OCI-LY1 (cell line): ENCODE measurements around the gene NLRP3.

Experiments used
- EZH2 ChIP-seq: fragments of 200-600 bp; sonication (generic), shearing (Covaris generic); IDR thresholded peaks from 2 replicates; pipeline ENCODE4 v1.8.0; 2017; ENCODE audit warnings: borderline replicate concordance, mixed run types, mild to moderate bottlenecking, antibody characterized with exemption, low read length, moderate library complexity, mixed read lengths
- TF ChIP-seq, protein P1 (sequence below): fragments of 200-600 bp; sonication (generic), shearing (Covaris generic); IDR thresholded peaks from 2 replicates; pipeline ENCODE4 v1.5.1; 2017; ENCODE audit warnings: mild to moderate bottlenecking, antibody characterized with exemption, low read length, moderate library complexity, mixed read lengths

DNA sequence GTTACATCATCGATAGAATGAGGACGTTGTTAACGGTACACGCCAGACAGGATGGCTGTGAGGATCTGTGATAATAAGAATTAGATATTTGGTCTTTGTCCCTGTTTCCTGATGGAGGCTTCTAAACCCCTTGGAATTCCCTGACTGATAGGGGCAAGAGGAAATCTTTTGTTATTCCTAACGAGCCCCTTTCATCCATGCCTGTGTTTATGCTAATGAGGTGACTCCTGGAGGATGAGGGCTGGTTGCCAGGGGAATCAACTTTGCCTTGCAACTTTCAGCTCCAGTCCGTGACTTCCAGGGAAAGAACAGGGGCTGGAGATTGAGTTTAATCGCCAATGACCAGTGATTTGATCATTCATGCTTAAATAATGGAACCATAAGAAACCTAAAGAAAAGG lies 39.3 kb upstream of the NLRP3 start:
- TF ChIP-seq, protein P1, sequence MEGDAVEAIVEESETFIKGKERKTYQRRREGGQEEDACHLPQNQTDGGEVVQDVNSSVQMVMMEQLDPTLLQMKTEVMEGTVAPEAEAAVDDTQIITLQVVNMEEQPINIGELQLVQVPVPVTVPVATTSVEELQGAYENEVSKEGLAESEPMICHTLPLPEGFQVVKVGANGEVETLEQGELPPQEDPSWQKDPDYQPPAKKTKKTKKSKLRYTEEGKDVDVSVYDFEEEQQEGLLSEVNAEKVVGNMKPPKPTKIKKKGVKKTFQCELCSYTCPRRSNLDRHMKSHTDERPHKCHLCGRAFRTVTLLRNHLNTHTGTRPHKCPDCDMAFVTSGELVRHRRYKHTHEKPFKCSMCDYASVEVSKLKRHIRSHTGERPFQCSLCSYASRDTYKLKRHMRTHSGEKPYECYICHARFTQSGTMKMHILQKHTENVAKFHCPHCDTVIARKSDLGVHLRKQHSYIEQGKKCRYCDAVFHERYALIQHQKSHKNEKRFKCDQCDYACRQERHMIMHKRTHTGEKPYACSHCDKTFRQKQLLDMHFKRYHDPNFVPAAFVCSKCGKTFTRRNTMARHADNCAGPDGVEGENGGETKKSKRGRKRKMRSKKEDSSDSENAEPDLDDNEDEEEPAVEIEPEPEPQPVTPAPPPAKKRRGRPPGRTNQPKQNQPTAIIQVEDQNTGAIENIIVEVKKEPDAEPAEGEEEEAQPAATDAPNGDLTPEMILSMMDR = no peak
- no peak for TF ChIP-seq EZH2
